ENCODE data around the gene ZBTB20. TPM values are rescaled to one million over a fixed set of nuclear protein-coding genes. Genes with fewer than 3 reads are reported as not detected.

ZBTB20 gene
- total and polyA plus RNA-seq, 2 donors (not counting 1 experiment from before 2014, with no cell fraction given): 4.0 to 123 TPM

DNA sequence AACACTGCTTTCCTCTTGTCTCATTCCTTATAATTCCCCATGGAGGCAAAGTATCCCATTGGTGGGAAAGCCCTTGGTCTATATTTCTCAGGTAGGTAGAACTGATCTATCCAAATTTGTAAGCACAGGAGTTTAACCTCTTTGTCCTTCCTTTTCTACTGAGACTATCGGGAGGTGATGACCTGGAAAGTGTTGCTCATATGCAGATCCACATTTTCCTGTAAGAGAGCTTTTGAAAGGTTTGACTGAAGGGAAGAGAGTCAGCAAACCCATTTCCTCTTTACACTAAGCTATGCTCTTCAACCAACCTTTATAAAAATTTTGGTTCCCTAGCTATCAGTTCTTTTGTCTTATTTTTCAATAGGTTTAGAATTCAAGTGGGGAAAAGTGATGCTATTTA lies 652.6 kb downstream of the ZBTB20 start:
- Histone ChIP-seq H3K4me1 (ENCODE audit: control insufficient read depth in 2 of 2, insufficient read depth in 2 of 2, low read length in 2 of 2) (no peaks in the 10 kb centered on the region), H3K9ac (ENCODE audit: low read length) (no peak overlapping the region), H4K20me1 (ENCODE audit: control insufficient read depth, insufficient read depth, low read length, poor library complexity, severe bottlenecking) (no peaks in the 10 kb centered on the region), H2AFZ (ENCODE audit: insufficient read depth, low read depth, low read length, poor library complexity, severe bottlenecking) (no peak overlapping the region), H3K4me3 (ENCODE audit: control extremely low read depth in 1 of 5, extremely low read depth in 1 of 5, insufficient read depth in 1 of 5, low read depth in 2 of 5, low read length in 4 of 5) (no peak overlapping the region), H3K79me2 (ENCODE audit: control insufficient read depth, insufficient read depth, low read length) (no peaks in the 10 kb centered on the region), H3K27ac (ENCODE audit: low read length in 2 of 2) (no peak overlapping the region), H3K36me3 (replicated peaks in 1 of 2; ENCODE audit: control extremely low read depth in 1 of 2, control insufficient read depth in 1 of 2, extremely low read depth in 1 of 2, insufficient read depth in 2 of 2, low read length in 1 of 2) (peaks cover 0 to 5% of the 10 kb centered on the region in 2 experiments), H3K4me2 (replicated peaks; ENCODE audit: low read depth, low read length, poor library complexity, severe bottlenecking) (no peak overlapping the region), H3K9me3 (ENCODE audit: control extremely low read depth in 1 of 3, control insufficient read depth in 2 of 3, insufficient read depth in 1 of 3, low read length in 2 of 3) (no peaks in the 10 kb centered on the region), H3K27me3 (replicated peaks in 1 of 4; ENCODE audit: control extremely low read depth in 1 of 4, control insufficient read depth in 3 of 4, insufficient read depth in 4 of 4, low read length in 3 of 4) (no peaks in the 10 kb centered on the region)
- H3K9me3 Mint-ChIP-seq (ENCODE audit: insufficient read depth): no peaks in the 10 kb centered on the region
- no peaks in the 10 kb centered on the region for H3K4me1 Mint-ChIP-seq
- ChIA-PET CTCF (no interaction called here), POLR2A (no interaction called here)
- ATAC-seq (ENCODE audit: low read depth) (no peak), DNase-seq (no peak)
- TF ChIP-seq, protein P1, sequence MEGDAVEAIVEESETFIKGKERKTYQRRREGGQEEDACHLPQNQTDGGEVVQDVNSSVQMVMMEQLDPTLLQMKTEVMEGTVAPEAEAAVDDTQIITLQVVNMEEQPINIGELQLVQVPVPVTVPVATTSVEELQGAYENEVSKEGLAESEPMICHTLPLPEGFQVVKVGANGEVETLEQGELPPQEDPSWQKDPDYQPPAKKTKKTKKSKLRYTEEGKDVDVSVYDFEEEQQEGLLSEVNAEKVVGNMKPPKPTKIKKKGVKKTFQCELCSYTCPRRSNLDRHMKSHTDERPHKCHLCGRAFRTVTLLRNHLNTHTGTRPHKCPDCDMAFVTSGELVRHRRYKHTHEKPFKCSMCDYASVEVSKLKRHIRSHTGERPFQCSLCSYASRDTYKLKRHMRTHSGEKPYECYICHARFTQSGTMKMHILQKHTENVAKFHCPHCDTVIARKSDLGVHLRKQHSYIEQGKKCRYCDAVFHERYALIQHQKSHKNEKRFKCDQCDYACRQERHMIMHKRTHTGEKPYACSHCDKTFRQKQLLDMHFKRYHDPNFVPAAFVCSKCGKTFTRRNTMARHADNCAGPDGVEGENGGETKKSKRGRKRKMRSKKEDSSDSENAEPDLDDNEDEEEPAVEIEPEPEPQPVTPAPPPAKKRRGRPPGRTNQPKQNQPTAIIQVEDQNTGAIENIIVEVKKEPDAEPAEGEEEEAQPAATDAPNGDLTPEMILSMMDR (IDR thresholded peaks at IDR 0.05): no peak
- TF ChIP-seq EZH2 (IDR thresholded peaks at IDR 0.05; ENCODE audit: borderline replicate concordance, insufficient read depth, low read depth, low read length, poor library complexity, severe bottlenecking): no peak
- no peak overlapping the region for H3K27ac Mint-ChIP-seq
- intact Hi-C loops (cut with micrococcal nuclease): no loop called here
- H3K4me3 Mint-ChIP-seq: no peak overlapping the region
- H3K27me3 Mint-ChIP-seq: no peaks in the 10 kb centered on the region
- no CpG with 5 or more reads among the region's 1 CpG for WGBS (ENCODE audit: insufficient coverage)

DNA sequence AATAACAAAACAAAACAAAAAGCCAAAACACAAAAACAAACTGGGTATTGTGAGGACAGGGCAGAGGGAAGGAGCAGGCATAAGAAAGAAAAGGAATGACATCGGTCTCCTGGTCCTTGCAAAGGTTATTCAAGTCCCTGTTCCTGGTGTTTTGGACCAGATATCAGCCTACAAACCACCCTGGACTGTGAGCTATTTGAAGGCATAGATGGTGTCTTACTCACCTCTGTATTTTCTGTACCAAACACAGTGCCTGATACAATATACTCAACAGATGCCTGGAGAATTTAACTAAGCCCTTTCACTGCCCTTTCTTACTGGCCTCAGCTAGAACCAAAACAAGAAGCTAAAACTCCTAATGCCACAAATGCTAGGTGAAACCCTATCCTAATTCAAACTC lies 656.3 kb downstream of the ZBTB20 start:
- Histone ChIP-seq H3K27me3 (replicated peaks in 1 of 4; ENCODE audit: control extremely low read depth in 1 of 4, control insufficient read depth in 3 of 4, insufficient read depth in 4 of 4, low read length in 3 of 4) (no peaks in the 10 kb centered on the region), H3K79me2 (ENCODE audit: control insufficient read depth, insufficient read depth, low read length) (no peaks in the 10 kb centered on the region), H4K20me1 (ENCODE audit: control insufficient read depth, insufficient read depth, low read length, poor library complexity, severe bottlenecking) (no peaks in the 10 kb centered on the region), H3K4me3 (ENCODE audit: control extremely low read depth in 1 of 5, extremely low read depth in 1 of 5, insufficient read depth in 1 of 5, low read depth in 2 of 5, low read length in 4 of 5) (no peak overlapping the region), H3K4me1 (ENCODE audit: control insufficient read depth in 2 of 2, insufficient read depth in 2 of 2, low read length in 2 of 2) (no peaks in the 10 kb centered on the region), H3K27ac (ENCODE audit: low read length in 2 of 2) (no peak overlapping the region), H3K36me3 (replicated peaks in 1 of 2; ENCODE audit: control extremely low read depth in 1 of 2, control insufficient read depth in 1 of 2, extremely low read depth in 1 of 2, insufficient read depth in 2 of 2, low read length in 1 of 2) (no peaks in the 10 kb centered on the region), H3K9ac (ENCODE audit: low read length) (no peak overlapping the region), H3K9me3 (ENCODE audit: control extremely low read depth in 1 of 3, control insufficient read depth in 2 of 3, insufficient read depth in 1 of 3, low read length in 2 of 3) (no peaks in the 10 kb centered on the region), H2AFZ (ENCODE audit: insufficient read depth, low read depth, low read length, poor library complexity, severe bottlenecking) (no peak overlapping the region), H3K4me2 (replicated peaks; ENCODE audit: low read depth, low read length, poor library complexity, severe bottlenecking) (no peak overlapping the region)
- H3K4me1 Mint-ChIP-seq: no peaks in the 10 kb centered on the region
- intact Hi-C loops (cut with micrococcal nuclease): no loop called here
- no peaks in the 10 kb centered on the region for H3K27me3 Mint-ChIP-seq
- no peaks in the 10 kb centered on the region for H3K9me3 Mint-ChIP-seq (ENCODE audit: insufficient read depth)
- TF ChIP-seq, protein P1 (IDR thresholded peaks at IDR 0.05): no peak
- no peak for TF ChIP-seq EZH2 (IDR thresholded peaks at IDR 0.05; ENCODE audit: borderline replicate concordance, insufficient read depth, low read depth, low read length, poor library complexity, severe bottlenecking)
- CTCF ChIA-PET: no interaction called here
- H3K27ac Mint-ChIP-seq: no peak overlapping the region
- POLR2A ChIA-PET: no interaction called here
- no peak for DNase-seq
- no peak for ATAC-seq (ENCODE audit: low read depth)
- WGBS (ENCODE audit: insufficient coverage): 100% methylated on average over 1 of the region's 1 CpG
- no peak overlapping the region for H3K4me3 Mint-ChIP-seq

Measured in B cell (primary cell).